Mesenteric fat pad (tissue), 1 donor: Measurements from ENCODE around the gene RPTOR. TPM values are rescaled to one million over a fixed set of nuclear protein-coding genes. Genes with fewer than 3 reads are reported as not detected.

Experiments used
- DNase-seq: peaks from one replicate; pipeline ENCODE4 v3.0.0-alpha.2; 2020; ENCODE audit warnings: low spot score
- total RNA-seq: library from RNA; stranded (reverse); fragmentation: NEBNext Ultra II Directional; extraction: Animal tissue kit (Norgen Biotek cat#: 25700); gene quantifications from one replicate; pipeline ENCODE4 v1.2.1, GENCODE V29; 2021
- donor health status: DM: yes; HTN: yes; CAD: no.

Gene RPTOR
- total RNA-seq, 1 donor from 2014 or later, result 31.6 TPM

DNA sequence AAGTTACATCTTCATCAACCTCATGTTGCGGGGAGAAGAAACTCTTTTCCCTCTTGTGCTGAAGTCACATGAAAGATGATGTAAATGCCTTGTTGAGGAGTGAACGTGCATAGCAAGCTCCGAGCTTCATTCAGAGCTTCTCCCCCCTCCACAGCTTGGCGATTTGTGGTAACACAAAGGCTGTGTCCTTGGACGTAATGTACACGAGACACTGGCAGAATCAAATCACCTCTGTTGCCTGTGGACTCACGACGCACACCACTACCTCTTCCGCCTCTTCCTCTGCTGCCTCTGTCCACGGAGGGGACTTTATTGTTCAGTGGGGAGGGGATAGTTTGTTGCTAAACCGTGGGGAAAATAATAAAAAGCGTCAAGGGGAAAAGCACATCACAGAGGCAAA, 392.1 kb downstream of the RPTOR start:
- no peak for DNase-seq

DNA sequence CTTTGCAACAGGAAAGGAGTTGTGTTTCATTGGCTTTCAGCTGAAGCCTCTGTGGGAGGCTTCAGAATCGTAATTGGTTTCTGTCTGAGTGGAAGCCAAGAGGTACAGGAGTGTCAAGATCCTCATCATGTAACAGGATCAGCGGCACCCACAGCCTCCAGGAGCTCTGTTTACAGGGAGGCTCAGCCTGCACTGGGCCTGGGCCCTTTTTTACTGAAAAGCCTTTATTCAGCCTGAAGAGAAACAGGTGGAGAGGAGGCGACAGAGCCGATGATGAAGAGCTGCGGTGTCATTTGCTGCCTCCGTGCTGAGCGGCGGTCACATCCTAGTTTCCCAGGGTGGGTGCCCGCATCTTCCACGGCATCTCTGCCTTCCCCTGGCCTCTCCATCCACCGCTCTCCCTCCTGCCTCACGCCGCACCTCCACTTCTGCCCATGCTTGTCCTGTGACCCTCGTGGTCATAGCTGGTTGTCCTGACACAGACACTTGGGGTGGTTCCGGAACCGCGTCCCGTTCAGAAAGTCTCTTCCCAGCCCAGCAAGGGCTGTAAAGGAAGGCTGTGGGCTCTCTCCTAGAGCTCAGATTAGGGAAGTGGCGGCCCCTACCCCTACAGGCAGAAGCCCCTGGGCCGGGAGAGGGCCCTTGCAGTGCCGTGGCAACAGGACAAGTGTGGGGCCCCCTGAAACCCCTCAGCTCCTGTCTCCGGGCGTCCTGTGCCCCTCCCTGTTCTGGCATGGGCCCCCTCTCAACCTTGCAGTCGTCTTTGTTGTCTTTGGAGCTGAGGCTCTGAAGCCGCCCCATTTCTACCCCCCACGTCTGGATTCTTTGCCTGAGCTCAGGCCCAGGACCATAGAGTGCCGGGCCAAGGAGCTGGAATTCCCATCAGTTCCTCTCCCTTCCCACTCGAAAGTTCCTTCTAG, 393.1 kb downstream of the RPTOR start:
- DNase-seq, result no peak

DNA sequence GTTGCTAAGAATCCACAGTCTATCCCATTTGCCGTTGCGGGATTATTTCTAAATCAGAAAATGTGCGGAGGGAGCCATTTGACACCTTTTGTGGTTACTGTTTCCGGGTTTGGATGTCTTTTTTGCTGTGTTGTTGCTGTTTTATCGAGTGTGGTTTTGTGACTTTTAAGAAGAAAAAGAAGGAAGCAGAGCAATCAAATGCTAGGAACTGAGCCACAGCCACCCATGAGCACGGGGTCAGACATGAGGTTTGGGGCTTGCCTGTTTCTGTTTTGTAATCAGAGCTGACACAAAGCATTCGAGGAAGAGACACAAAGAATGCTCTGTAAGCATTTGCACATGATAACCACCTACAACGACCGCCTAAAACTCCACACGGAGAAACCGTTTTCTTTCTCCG, 393.9 kb downstream of the RPTOR start:
- DNase-seq, result no peak

DNA sequence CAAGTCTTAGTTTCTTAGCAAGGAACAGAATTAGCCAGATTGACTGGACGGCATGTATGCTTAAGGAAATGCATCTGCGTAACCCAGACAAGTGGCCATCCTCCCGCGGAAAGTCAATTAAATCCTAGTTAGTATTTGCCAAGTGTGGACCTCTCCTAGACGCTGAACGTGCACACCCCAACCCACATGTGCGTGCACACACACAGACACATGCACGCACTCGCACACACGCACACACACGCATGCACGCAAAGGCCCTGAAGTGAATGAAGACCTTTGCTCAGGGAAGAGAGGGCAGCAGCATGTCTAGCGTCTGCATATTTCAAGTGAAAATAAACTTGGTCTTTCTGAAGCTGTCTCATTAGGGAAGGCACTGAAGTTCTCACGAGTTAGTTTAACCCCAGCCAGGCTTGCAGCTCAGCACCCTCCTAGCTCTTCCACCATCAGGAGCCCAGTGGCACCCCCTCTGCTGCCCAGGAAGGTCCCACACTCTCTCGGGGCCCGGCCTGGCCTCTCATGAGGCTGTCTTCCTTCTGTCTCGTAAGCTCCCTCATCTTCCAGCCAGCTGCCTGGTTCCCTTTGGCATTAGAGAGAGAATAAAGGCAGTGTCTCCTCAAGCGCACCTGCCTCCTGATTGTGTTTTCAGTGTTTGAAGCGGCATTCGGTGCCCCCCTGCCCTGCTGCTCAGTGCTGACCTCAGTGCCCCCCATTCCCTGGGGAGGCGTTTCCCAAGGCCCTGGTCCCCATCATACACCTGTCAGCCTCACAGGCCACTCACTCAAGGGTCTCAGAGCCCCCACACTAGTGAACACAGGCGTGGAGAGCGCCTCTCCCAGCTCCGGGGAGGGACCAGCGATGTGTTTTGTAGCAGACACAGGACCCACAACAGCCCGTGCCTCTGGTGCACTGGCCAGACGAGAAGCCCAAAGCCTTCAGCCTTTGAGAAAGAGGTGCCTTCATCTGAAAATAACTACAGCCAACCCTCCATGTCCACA, 394.8 kb downstream of the RPTOR start:
- DNase-seq, result no peak

DNA sequence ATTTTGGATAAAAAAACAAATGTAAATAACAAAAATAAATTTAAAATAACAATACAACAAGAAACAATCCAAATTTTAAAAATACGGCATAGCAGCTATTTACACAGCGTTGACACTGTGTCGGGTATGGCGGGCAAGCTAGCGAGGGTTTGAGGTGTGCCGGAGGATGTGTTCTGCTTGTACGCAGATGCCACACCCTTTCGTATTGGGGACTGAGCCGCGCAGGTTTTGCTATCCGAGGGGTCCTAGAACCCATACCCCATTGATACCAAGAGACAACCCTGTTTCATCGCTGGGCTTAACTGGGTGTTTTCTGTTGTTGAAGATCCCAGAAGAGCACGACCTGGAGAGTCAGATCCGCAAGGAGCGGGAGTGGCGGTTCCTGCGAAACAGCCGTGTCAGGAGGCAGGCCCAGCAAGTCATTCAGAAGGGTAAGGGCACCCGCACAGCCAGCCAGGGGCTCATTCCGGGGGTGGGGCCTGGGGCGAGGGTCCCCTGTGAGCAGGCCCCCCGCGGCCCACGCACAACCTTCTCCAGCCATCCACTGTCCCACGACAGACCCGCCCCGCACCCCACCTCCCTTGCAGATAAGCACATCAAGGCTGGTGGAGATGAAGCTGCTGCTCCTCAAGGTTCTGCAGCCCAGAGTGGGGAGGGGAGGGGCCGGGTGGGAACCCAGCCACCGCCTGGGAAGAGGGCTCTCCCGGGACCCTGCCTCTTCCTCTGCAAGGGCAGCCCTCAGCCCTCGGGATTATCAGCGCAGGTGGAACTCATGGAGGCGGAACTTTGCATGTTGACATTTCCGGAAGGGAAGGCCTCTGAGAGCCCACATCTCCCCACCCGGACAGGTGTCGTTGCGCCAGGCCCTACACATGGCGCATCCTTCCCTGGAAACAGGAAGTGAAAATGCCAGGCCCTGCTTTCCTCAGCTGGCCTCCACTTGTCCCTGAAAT, 395.8 kb downstream of the RPTOR start:
- DNase-seq, result no peak

DNA sequence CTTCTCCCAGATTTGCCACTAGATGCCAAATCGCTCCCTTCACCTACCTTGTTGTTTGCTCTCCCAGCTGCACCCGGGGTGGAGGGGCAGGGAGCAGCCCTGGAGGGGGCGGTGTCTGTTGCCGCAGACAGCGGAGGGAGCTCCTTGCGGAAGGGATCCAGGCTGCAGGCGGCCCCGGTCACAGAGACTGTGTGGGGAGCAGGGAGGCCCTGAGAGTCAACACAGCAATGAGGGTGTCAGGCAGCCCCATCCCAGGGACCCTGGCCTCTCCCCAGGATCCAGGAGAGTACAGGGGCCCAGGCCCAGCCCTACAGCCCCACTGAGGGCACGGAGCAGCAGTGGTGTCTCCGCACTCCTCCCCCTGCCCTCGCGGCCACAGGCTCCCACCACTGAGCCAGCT, 396.5 kb downstream of the RPTOR start:
- DNase-seq, result no peak

DNA sequence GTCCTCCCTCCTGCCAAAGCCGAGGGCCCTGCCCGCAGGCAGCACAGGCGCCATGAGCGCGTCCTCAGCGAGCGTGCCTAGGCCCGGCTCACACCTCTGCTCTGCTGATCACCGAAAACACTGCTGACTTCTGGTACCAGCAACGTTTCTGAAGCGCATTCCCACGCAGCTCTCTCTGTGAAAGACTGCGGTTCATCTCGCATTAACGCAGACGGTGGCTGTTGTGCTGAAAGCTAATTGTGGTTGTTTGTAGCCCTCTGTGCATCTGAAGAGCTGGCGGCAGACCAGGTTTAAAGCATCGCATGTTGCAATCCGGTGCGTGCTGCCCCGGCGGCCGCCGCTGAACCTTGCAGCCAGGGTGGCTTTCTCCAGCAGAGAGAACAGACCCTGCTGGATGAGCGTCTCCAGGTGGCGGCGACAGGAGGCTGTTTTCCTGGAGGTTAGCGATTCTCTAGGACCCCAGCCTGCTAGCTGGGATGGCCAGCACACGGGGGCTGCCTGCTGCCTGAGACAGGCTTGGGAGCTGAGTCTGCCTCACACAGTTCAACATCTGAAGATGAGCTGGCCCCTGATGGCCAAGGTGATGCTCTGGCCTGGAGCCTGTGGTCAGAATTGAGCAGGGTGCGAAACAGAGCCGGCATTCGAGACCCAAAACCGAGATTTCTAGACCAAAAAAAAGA, 397.2 kb downstream of the RPTOR start:
- DNase-seq, result no peak

DNA sequence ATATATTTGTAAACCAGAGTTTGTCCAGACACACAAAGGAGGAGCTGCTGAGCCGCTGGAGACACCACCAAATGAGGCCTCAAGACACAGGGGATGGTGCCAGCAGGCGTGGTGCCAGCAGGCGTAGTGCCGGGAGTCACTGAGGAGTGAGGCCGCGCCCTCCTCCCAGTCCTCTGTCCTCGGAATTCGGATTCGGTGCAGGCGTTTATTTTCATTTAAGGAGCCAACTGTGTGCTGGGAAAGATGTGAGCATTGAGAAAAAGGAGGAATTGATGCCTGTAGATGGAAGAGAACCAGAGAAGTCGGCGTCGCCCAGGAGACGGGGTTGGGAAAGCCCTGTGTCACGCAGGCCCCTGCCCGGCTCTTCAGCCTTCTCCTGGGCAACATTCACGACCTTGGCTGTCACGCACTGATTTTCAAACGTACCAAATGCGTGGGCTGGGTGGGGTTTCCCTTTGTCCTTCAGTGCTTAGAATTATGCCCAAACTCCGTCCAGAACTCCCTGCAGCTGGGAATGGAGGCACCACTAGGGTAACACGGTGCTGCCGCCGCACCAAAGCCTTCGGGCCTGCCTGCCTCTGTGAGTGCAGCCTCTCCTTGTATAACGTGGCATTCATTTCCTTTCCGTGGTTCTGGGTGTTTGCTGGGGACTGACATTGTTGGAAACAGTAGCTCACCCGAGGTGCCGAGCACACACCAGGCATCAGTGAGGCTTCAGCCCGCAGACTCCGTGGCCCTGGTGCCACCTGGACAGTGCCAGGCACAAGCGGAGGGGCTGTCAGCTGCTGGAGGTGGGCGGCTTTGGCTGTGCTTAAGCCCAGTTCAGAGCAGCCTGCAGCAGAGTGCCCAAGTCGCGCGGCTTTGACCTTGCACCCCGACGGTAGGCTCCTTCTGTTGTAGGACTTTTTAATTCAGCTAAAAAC, 398.0 kb downstream of the RPTOR start:
- no peak for DNase-seq

DNA sequence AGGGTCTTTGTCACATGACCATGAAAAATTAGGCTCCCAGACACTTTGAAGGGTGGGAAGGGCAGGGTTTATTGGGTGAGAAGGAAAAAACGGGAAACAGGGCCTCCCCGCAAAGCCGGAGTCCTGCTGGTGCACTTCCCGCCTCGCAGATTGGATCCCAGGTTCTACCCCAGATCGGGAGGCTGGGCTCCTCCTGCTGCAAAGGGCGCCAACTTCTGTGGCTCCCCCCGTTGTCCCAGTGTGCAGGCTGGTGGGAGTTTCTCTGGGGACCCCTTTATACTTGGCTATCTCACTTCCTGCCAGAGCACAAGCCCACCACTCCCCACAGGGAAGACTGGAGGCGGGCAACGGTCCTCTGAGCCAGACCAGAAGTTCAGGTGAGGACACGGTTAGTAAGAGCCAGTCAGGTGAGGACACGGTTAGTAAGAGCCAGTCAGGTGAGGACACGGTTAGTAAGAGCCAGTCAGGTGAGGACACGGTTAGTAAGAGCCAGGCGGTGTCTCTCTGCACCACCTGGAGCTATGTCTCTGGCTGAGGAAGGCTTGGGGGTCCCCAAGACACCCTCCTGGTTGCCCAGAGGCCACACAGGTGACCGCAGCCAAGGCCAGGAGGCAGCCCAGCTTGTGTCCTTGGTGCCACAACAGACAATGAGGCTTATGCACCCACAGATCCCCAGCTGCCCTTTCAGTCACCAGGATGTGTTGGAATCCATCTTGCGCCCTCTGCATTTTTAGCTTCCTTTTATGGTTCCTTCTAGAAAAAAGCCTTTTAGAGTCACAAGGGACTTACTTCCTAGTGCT, 398.9 kb downstream of the RPTOR start:
- DNase-seq, result no peak

DNA sequence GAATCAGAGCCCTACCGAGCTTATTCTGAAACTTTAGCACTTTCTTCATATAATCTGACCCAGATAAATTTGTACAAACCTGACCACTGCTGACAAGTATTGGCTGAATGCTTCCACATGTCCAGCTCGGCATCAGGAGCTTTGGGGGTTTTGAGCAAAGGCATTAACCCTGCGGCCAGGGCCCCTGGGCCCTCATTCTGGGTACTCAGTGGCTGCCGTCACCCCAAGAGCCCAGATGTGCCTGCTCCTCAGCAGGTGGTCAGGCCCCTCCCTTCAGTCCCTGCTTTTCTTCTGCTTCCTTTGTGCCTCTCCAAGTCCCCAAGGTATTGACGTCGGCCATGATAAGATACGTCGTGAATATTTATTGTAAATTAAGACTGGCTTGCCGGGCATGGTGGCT, 399.7 kb downstream of the RPTOR start:
- no peak for DNase-seq

DNA sequence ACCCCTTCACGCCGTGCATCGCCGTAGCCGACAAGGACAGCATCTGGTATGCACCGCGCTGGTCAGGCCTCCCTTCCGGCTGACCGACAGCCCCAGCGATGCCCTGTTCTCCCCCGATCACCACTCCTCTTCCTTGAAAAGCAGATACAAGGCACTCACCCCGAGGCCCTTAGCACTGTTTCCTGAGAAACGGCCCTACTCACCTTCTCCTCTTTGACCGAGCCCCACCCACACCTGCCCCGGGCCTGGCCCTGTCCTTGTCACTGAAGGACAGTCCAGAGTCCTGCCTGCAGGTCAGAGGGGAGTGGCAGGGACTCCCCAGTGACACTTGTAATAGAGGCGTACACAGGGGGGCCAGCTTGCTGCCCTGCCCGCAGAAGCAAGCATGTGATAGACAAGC, 401.1 kb downstream of the RPTOR start:
- DNase-seq, result no peak

DNA sequence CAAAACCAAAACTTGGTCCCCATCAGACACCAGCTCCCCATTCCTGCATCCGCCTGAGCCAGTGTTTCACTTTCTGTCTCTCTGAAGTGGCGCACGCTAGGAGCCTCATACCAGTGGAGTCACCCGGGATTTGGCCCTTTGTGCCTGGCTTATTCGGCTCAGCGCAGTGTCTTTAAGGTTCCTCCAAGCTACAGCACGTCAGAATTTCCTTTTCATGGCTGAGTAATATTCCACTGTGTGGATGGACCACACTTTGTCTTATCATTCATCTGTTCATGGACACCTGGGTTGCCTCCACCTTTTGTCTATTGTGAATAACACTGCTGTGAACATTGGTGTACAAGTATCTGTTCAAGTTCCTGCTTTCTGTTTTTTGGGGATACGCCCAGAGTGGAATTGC, 401.8 kb downstream of the RPTOR start:
- no peak for DNase-seq

DNA sequence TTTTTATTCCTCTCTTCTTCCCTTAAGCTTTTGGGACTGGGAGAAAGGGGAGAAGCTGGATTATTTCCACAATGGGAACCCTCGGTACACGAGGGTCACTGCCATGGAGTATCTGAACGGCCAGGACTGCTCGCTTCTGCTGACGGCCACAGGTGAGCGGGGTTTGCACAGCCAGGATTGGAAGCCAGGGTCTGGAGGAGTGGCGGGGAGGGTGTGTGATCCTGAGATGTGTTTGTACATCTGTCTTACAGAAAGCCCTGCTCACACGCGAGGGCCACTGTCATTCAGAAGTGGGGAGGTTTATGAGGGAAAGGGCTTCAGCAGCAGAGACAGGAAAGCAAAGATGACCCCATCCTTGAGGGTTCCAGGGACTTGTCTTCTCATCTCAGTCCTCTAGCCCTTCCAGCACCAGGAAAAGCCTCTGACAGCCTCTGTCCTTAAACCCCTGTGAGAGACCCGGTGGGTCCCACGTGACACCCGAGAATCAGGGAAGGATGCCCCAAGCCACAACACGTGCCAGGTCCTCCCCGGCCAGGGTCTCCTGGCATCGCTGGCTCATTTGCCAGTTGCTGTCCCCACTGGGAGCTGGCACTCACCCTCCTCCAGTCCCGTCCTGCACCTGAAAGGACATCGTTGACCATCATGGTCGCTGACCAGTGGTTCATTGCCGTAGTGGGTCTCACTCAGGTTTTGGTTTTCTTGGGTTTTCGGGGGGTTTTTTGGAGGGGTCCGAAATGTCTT, 402.7 kb downstream of the RPTOR start:
- DNase-seq, result no peak

DNA sequence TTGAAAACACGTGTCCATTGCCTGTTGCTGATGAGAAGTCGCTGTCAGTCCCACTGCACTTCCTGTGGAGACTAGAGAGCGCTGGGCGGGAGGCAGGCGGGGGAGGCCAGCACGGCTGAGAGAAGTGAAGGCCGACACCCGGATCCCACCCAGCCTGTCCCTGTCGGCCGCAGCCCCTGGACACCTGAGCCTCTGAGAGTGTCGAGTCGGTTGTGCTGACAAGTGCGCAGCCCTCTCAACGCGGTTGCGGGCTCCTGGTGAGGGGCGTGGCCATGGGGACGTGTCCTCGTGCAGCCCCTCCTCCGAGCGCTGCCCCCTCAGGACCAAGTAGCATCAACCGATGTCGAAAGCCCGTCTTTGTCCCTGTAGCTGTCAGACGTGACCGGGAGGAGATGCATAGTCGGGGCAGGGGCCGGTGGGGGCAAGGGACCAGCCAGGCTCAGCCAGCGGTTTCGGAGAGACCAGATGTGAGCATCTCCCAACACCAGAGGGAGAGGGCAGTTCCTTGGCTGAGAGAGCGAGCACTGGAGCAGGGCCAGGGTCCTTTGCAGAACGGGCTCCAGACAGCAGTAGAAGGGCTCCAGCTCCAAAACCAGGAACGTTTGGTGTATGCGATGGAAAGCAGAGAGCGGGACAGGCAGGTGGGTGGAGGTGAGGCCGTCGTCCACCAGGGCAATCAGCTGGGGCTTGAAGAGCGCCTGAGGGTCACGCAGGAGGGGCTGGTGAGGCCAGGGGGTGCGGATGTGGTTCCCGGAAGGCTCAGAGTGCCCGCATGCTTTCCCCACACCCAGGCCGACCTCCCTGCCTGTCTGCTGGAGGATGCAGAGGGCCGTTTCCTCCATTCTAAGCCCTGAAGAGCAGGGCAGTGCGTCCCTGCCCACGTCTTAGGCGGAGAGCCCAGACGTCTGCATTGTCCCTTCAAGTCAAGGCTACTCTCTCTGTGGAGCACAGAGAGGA, 403.7 kb downstream of the RPTOR start:
- no peak for DNase-seq

DNA sequence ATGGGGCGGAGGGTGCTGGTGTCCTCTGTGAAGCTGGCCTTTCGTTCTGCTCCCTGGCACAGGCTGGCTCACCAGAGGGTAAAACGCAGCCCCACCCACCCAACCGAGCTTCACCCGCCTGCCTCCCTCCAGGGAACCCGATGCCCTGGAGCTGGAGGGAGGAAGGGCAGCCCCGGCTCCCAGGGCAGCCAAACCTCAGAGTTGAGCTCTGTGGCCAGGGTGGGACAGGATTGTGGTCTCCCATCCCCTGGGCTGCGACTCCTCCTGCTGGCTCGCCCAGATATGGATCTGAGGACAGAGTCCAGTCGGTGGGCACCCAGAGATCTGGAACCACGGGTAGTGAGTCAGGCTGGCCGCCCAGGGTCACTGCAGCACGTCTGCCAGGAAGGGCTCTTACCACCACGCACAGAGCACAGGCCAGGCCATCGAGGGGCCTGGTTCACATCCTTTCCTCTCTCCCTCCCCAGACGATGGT, 404.4 kb downstream of the RPTOR start:
- DNase-seq, result no peak
